ENCODE data around the gene STX18. TPM values are rescaled to one million over a fixed set of nuclear protein-coding genes. Genes with fewer than 3 reads are reported as not detected.

The STX18 gene
- total RNA-seq, 2 donors from 2014 or later: 30.8 to 33.5 TPM

DNA sequence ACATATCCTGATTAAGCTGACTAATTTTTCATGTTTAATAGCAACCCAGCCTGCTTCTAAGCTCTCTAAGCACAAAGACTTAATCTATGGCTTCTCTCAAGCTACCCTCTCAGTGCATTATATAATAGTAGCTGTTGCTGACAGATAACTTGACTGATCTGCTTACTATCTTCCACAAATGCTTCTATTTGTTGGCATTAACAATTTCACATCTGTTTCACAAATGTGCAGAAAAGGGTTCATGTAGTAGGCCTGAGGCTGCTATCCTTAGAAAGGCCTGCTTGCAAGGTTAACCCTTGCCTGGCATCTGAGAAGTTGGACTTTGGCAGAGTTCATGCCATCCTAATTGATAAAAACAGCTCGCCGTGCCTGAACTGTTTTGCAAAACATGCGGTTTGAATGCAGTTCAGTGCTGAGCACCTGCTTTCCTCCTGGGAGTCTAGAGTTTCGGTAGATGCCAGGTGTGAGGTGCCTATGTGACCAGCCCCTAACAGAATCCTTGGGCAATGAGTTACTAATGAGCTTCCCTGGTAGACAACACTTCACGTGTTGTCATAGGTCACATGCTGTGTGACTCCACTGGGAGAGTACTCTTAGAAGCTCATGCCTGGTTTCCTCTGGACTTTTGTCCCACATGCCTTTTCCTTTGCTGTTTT is 86.5 kb downstream of the STX18 start:
- no peak for ATAC-seq

DNA sequence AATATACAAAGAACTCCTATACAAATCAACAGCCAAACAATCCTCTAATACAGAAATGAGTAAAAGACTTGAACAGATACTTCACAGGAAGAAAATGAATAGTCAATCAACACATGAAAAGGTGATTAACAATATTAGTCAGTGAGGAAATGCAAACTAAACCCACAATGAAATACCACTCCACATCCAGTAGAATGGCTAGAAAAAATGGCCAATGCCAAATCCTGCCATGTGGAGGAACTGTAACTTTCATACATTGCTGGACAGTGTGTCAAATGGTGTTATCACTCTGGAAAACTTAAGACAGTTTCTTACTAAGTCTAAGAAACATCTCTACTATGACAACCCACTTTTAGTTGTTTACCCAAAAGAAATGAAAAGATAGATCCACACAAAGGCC is 95.4 kb downstream of the STX18 start:
- ATAC-seq (peak in 1 of 2 donors; percentile 54), DNase-seq (ENCODE audit: low spot score) (no peak)
- Mint-ChIP-seq H3K4me1 (ENCODE audit: low read depth in 2 of 2) (peaks cover 0 to 9% of the 10 kb centered on the region in 2 donors), H3K36me3 (no peaks in the 10 kb centered on the region), H3K27me3 (no peaks in the 10 kb centered on the region), H3K4me3 (no peak overlapping the region), H3K9me3 (no peaks in the 10 kb centered on the region), H3K27ac (no peak overlapping the region)

More for the DNA sequence above, 86.5 kb downstream of the STX18 start:
- Mint-ChIP-seq H3K27me3 (no peaks in the 10 kb centered on the region), H3K4me1 (ENCODE audit: low read depth in 2 of 2) (no peaks in the 10 kb centered on the region), H3K36me3 (peaks cover 13% of the 10 kb centered on the region), H3K4me3 (no peak overlapping the region), H3K27ac (no peak overlapping the region), H3K9me3 (no peaks in the 10 kb centered on the region)
- no peak for DNase-seq (ENCODE audit: low spot score)

DNA sequence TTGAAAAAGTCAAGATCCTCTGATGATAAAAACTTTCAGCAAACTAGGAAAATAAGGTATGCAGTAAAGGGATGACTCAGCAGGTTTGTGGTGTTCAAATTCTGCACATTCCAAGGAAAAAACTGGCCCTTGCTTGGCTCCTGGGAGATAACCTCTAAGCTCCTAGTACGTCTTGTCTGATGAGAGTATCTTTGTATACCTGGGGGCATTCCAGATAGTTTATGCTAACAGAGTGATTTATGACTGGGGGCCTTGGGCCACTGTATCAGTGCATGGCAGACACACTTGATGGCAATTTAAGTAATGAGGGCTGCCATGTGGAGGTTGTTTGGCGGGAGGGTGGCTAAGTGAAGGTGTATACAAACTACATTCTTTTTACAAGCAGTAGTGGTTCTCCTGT is 98.0 kb downstream of the STX18 start:
- Mint-ChIP-seq H3K4me1 (ENCODE audit: low read depth in 2 of 2) (peaks cover 0 to 9% of the 10 kb centered on the region in 2 donors), H3K27me3 (no peaks in the 10 kb centered on the region), H3K4me3 (no peak overlapping the region), H3K9me3 (no peaks in the 10 kb centered on the region), H3K27ac (no peak overlapping the region), H3K36me3 (no peaks in the 10 kb centered on the region)
- ATAC-seq: no peak
- DNase-seq (ENCODE audit: low spot score): no peak

- H3K27ac Mint-ChIP-seq: no peak overlapping the region
- H3K4me1 Mint-ChIP-seq (ENCODE audit: low read depth in 2 of 2): no peaks in the 10 kb centered on the region
- no peak for DNase-seq (ENCODE audit: low spot score)
- H3K9me3 Mint-ChIP-seq: no peaks in the 10 kb centered on the region
- ATAC-seq: peak in 1 of 2 donors; percentile 61
- H3K27me3 Mint-ChIP-seq: no peaks in the 10 kb centered on the region
- no peaks in the 10 kb centered on the region for H3K36me3 Mint-ChIP-seq
- H3K4me3 Mint-ChIP-seq: no peak overlapping the region
Observed at GRCh38 chr4:4440333-4441061, 101.4 kb downstream of the STX18 start.

DNA sequence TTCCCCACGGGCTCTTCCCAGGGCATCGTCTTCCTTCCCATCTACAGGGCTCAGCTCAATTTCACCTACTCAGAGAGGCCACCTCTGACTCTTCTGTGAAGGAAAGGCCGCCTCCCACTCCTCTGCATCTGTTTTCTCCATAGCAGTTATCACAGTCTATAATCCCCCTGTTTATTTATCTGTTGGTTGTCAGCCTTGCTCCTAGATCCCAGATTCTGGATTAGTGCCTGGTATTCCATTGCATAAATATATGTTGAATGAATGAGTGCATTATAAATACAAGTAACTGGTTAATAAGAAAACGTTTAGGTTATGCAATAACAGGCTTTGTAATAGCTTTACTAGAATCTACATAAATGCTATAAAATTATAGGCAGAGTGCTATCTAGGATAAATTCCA is 102.1 kb downstream of the STX18 start:
- DNase-seq (ENCODE audit: low spot score) (no peak), ATAC-seq (no peak)
- H3K9me3 Mint-ChIP-seq: no peaks in the 10 kb centered on the region
- H3K4me3 Mint-ChIP-seq: no peak overlapping the region
- H3K27ac Mint-ChIP-seq: no peak overlapping the region
- no peaks in the 10 kb centered on the region for H3K4me1 Mint-ChIP-seq (ENCODE audit: low read depth in 2 of 2)
- H3K27me3 Mint-ChIP-seq: no peaks in the 10 kb centered on the region
- no peaks in the 10 kb centered on the region for H3K36me3 Mint-ChIP-seq

DNA sequence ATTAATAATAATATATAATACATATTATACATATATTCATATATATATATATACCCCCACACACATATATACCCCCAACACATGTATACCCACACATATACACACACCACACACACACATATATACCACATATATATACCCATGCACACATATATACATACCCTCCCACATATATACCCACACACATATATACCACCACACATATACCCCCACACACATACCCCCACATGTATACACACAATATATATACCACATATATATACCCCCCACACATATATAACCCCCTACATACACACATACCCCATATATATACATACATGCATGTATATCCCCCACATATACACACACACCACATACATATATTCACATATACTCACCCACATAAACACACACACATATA is 103.0 kb downstream of the STX18 start:
- no peak overlapping the region for H3K4me3 Mint-ChIP-seq
- no peak overlapping the region for H3K27ac Mint-ChIP-seq
- no peaks in the 10 kb centered on the region for H3K4me1 Mint-ChIP-seq (ENCODE audit: low read depth in 2 of 2)
- DNase-seq (ENCODE audit: low spot score): no peak
- no peaks in the 10 kb centered on the region for H3K36me3 Mint-ChIP-seq
- no peaks in the 10 kb centered on the region for H3K9me3 Mint-ChIP-seq
- peak in 1 of 2 donors; percentile 24 for ATAC-seq
- no peaks in the 10 kb centered on the region for H3K27me3 Mint-ChIP-seq

- Mint-ChIP-seq H3K4me3 (no peak overlapping the region), H3K36me3 (no peaks in the 10 kb centered on the region), H3K4me1 (ENCODE audit: low read depth in 2 of 2) (no peaks in the 10 kb centered on the region), H3K27ac (no peak overlapping the region), H3K27me3 (no peaks in the 10 kb centered on the region), H3K9me3 (no peaks in the 10 kb centered on the region)
- ATAC-seq (no peak), DNase-seq (ENCODE audit: low spot score) (no peak)
Observed at GRCh38 chr4:4437798-4438470, 103.9 kb downstream of the STX18 start.

GRCh38 chr4:4436244-4436823 is 105.5 kb downstream of the STX18 start:
- no peaks in the 10 kb centered on the region for H3K4me1 Mint-ChIP-seq (ENCODE audit: low read depth in 2 of 2)
- no peak overlapping the region for H3K27ac Mint-ChIP-seq
- DNase-seq (ENCODE audit: low spot score): no peak
- no peaks in the 10 kb centered on the region for H3K27me3 Mint-ChIP-seq
- no peak for ATAC-seq
- no peaks in the 10 kb centered on the region for H3K36me3 Mint-ChIP-seq
- no peaks in the 10 kb centered on the region for H3K9me3 Mint-ChIP-seq
- H3K4me3 Mint-ChIP-seq: no peak overlapping the region

GRCh38 chr4:4433941-4434340 is 107.9 kb downstream of the STX18 start:
- Mint-ChIP-seq H3K4me3 (no peak overlapping the region), H3K9me3 (no peaks in the 10 kb centered on the region), H3K27me3 (no peaks in the 10 kb centered on the region), H3K4me1 (ENCODE audit: low read depth in 2 of 2) (peaks cover 0 to 2% of the 10 kb centered on the region in 2 donors), H3K36me3 (no peaks in the 10 kb centered on the region), H3K27ac (no peak overlapping the region)
- DNase-seq (ENCODE audit: low spot score): no peak
- no peak for ATAC-seq

- Mint-ChIP-seq H3K27me3 (no peaks in the 10 kb centered on the region), H3K9me3 (no peaks in the 10 kb centered on the region), H3K4me3 (no peak overlapping the region), H3K36me3 (no peaks in the 10 kb centered on the region), H3K4me1 (ENCODE audit: low read depth in 2 of 2) (peaks cover 0 to 2% of the 10 kb centered on the region in 2 donors), H3K27ac (no peak overlapping the region)
- ATAC-seq (no peak), DNase-seq (ENCODE audit: low spot score) (no peak)
Observed at GRCh38 chr4:4432341-4433125, 109.3 kb downstream of the STX18 start.

- Mint-ChIP-seq H3K27me3 (no peaks in the 10 kb centered on the region), H3K27ac (no peak overlapping the region), H3K4me1 (ENCODE audit: low read depth in 2 of 2) (peaks cover 0 to 9% of the 10 kb centered on the region in 2 donors), H3K4me3 (no peak overlapping the region), H3K9me3 (no peaks in the 10 kb centered on the region), H3K36me3 (no peaks in the 10 kb centered on the region)
- DNase-seq (ENCODE audit: low spot score) (no peak), ATAC-seq (no peak)
Observed at GRCh38 chr4:4430492-4431195, 111.2 kb downstream of the STX18 start.

- no peaks in the 10 kb centered on the region for H3K27me3 Mint-ChIP-seq
- no peak overlapping the region for H3K4me3 Mint-ChIP-seq
- DNase-seq (ENCODE audit: low spot score): no peak
- no peaks in the 10 kb centered on the region for H3K36me3 Mint-ChIP-seq
- H3K4me1 Mint-ChIP-seq (ENCODE audit: low read depth in 2 of 2): peaks cover 0 to 9% of the 10 kb centered on the region in 2 donors
- no peak for ATAC-seq
- H3K9me3 Mint-ChIP-seq: no peaks in the 10 kb centered on the region
- H3K27ac Mint-ChIP-seq: no peak overlapping the region
Observed at GRCh38 chr4:4428966-4429875, 112.6 kb downstream of the STX18 start.

Data from natural killer cell treated with Interleukin-12 subunit alpha and Interleukin-12 subunit beta and Interleukin-15 and Interleukin-18, amount 100 ng/mL, for 72 hours (primary cell).